Activated CD8-positive, alpha-beta T cell treated with anti-CD3 and anti-CD28 coated beads for 36 hours (primary cell): ENCODE data around the gene PACRG. TPM values are rescaled to one million over a fixed set of nuclear protein-coding genes. Genes with fewer than 3 reads are reported as not detected.
A peak's percentile ranks its signal among the peaks of the same experiment; 100 is the strongest.

Source experiments
- ATAC-seq: fragments of 200-7000 bp; cut with Tn5 transposase; one replicate; pipeline ENCODE4 v1.10.0; 2021; ENCODE audit warnings: mild to moderate bottlenecking, moderate library complexity
- CTCF ChIA-PET: fragments of 350-600 bp; sonication (Branson Sonifier 250); formaldehyde crosslinking; loops from one replicate; lab custom pipeline; 2021; ENCODE audit warnings: antibody characterized with exemption; lab: Charles Lee
- POLR2A ChIA-PET: fragments of 350-600 bp; sonication (Branson Sonifier 250); formaldehyde crosslinking; loops from one replicate; lab custom pipeline; 2021; ENCODE audit warnings: antibody characterized with exemption; lab: Charles Lee
- DNase-seq: peaks from one replicate; pipeline ENCODE4 v3.0.0-alpha.2; 2020
- H3K27ac Mint-ChIP-seq: one replicate; pipeline ENCODE4 v1.8.0; 2021; ENCODE audit warnings: mild to moderate bottlenecking, mixed read lengths
- H3K27me3 Mint-ChIP-seq: one replicate; pipeline ENCODE4 v1.8.0; 2021; ENCODE audit warnings: mixed read lengths
- H3K36me3 Mint-ChIP-seq: one replicate; pipeline ENCODE4 v1.8.0; 2021; ENCODE audit warnings: low read depth, mixed read lengths
- H3K4me1 Mint-ChIP-seq: one replicate; pipeline ENCODE4 v1.8.0; 2021; ENCODE audit warnings: low read depth, mixed read lengths
- H3K4me3 Mint-ChIP-seq: one replicate; pipeline ENCODE4 v1.8.0; 2021; ENCODE audit warnings: mild to moderate bottlenecking, moderate library complexity, mixed read lengths
- H3K9me3 Mint-ChIP-seq: one replicate; pipeline ENCODE4 v1.8.0; 2021; ENCODE audit warnings: mixed read lengths
- CTCF ChIP-seq: fragments of 200-600 bp; IDR thresholded peaks from one replicate; pipeline ENCODE4 v1.8.0; 2022; ENCODE audit warnings: antibody characterized with exemption, mild to moderate bottlenecking
- intact Hi-C: fragments of 100-400 bp; cut with micrococcal nuclease; formaldehyde crosslinking; loops from one replicate; pipeline ENCODE4 v1.10.0; 2022
- total RNA-seq, 2 experiments: library from RNA; stranded (reverse); gene quantifications; one replicate each; pipeline ENCODE4 v1.2.3, GENCODE V29; 2021

PACRG gene
- total RNA-seq, 2 experiments from 2014 or later: not detected

DNA sequence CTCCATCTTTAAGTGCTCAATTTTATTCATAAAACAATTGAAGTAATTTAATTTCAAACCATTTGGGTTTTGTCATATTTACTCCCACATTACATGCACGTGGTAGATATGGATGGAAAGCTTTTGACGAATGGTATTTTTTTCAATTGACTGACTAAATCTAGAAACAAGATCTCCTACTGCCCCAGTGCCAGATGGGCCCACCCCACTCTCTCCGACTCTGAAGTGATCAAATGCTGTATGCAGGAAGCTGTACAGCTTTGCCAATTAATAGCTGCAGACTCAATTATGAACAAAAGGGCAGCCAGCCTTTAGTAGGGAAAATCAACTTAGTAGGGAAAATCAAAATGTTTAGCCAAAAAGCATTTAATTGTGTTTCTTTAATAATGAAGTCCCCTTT, 46.2 kb downstream of the PACRG start:
- intact Hi-C loops: no loop called here
- H3K36me3 Mint-ChIP-seq: peaks cover 2% of the 10 kb centered on the region
- no peaks in the 10 kb centered on the region for H3K9me3 Mint-ChIP-seq
- no peak overlapping the region for H3K4me3 Mint-ChIP-seq
- H3K27ac Mint-ChIP-seq: no peak overlapping the region
- H3K27me3 Mint-ChIP-seq: no peaks in the 10 kb centered on the region
- peaks cover under 1% of the 10 kb centered on the region for H3K4me1 Mint-ChIP-seq
- ChIA-PET CTCF (no interaction called here), POLR2A (no interaction called here)
- ATAC-seq (no peak), DNase-seq (no peak)
- no peak for TF ChIP-seq CTCF

DNA sequence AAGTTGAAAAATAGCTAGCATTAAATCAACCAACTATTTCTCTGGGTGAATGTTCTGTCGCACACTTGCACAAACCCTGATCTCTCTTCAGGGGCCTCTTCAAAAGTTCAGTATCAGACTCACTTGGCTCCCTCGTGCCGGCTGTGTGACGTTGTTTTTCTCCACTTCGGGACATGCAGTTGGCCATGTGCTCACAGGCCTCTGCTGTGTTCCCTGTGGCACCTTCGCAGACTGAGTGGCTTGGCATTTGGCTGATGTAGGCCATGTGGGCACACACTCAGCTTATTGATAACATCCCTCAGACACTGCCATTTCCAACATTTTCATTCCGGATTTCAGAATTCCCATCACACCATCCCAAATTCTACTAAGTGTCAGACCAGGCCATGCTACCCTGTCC, 49.3 kb downstream of the PACRG start:
- ATAC-seq: no peak
- Mint-ChIP-seq H3K4me3 (no peak overlapping the region), H3K9me3 (peaks cover 3% of the 10 kb centered on the region), H3K4me1 (no peaks in the 10 kb centered on the region), H3K27me3 (no peaks in the 10 kb centered on the region), H3K36me3 (peaks cover 3% of the 10 kb centered on the region), H3K27ac (no peak overlapping the region)
- no peak for TF ChIP-seq CTCF
- intact Hi-C loops: no loop called here
- DNase-seq: no peak
- CTCF ChIA-PET: no interaction called here
- POLR2A ChIA-PET: no interaction called here

DNA sequence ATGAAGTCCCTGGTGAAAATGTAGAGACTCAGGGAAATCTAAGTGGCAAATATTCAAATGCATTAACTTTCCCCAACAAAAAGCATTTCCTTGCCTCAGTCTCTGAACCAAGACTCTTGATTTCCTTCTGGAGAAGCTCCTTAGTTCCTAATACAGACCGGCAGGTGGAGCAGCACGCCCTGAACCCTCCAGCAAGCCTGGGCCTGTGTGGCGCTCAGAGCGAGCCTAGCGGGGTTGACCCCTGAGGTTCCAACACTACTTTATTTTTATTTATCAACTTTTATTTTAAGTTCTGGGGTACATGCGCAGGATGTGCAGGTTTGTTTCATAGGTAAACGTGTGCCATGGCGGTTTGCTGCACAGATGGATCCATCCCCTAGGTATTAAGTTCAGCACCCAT, 50.8 kb downstream of the PACRG start:
- POLR2A ChIA-PET: no interaction called here
- H3K4me1 Mint-ChIP-seq: no peaks in the 10 kb centered on the region
- no peak for DNase-seq
- H3K27me3 Mint-ChIP-seq: no peaks in the 10 kb centered on the region
- ATAC-seq: no peak
- CTCF ChIA-PET: no interaction called here
- no peak overlapping the region for H3K27ac Mint-ChIP-seq
- H3K4me3 Mint-ChIP-seq: no peak overlapping the region
- intact Hi-C loops: no loop called here
- peaks cover 3% of the 10 kb centered on the region for H3K36me3 Mint-ChIP-seq
- H3K9me3 Mint-ChIP-seq: peaks cover 3% of the 10 kb centered on the region
- TF ChIP-seq CTCF: no peak

DNA sequence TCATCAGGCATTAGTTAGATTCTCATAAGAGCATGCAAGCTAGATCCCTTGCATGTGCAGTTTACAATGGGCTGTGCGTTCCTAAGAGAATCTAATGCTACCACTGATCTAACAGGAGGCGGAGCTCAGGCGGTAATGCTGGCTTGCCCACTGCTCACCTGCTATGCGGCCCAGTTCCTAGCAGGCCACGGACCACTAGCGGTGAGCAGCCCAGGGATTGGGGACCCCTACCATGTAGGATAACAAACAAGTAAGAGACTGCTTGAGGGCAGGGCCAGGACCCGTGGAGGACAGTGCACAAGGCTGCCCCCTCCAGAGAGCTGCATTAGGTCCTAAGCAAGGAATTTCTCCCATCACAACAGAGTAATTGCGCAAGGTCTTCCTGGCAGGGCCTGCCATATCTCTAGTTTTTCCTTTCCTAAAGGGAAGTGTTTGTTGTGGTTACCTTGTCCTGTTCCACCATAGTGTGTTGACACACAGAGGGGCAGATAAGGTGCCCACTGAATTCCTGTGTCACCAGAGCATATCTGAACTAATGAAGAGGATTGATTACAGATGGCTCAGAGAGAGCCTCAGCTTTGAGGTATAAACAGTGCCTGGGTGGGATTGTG, 58.0 kb downstream of the PACRG start:
- TF ChIP-seq CTCF: no peak
- no peak for DNase-seq

GRCh38 chr6:162798546-162799266, 70.9 kb downstream of the PACRG start:
- DNase-seq (peak; percentile 10), ATAC-seq (peak; percentile 77)
- TF ChIP-seq CTCF: no peak
- Mint-ChIP-seq H3K4me3 (no peak overlapping the region), H3K27ac (no peak overlapping the region), H3K36me3 (no peaks in the 10 kb centered on the region), H3K9me3 (no peaks in the 10 kb centered on the region), H3K27me3 (peaks cover 5% of the 10 kb centered on the region), H3K4me1 (peaks cover 13% of the 10 kb centered on the region)
- ChIA-PET CTCF (no interaction called here), POLR2A (no interaction called here)
- intact Hi-C loops: no loop called here

More for the DNA sequence above, 58.0 kb downstream of the PACRG start:
- intact Hi-C loops: no loop called here
- ChIA-PET POLR2A (no interaction called here), CTCF (no interaction called here)
- Mint-ChIP-seq H3K27ac (no peak overlapping the region), H3K4me1 (no peaks in the 10 kb centered on the region), H3K27me3 (no peaks in the 10 kb centered on the region), H3K9me3 (peaks cover 10% of the 10 kb centered on the region), H3K4me3 (no peak overlapping the region), H3K36me3 (no peaks in the 10 kb centered on the region)
- ATAC-seq: no peak
